ENCODE results near the gene MPND. TPM values are rescaled to one million over a fixed set of nuclear protein-coding genes. Genes with fewer than 3 reads are reported as not detected.

MPND gene
- total and polyA plus RNA-seq, 8 donors: 2.2 to 25.0 (median 21.2) TPM

DNA sequence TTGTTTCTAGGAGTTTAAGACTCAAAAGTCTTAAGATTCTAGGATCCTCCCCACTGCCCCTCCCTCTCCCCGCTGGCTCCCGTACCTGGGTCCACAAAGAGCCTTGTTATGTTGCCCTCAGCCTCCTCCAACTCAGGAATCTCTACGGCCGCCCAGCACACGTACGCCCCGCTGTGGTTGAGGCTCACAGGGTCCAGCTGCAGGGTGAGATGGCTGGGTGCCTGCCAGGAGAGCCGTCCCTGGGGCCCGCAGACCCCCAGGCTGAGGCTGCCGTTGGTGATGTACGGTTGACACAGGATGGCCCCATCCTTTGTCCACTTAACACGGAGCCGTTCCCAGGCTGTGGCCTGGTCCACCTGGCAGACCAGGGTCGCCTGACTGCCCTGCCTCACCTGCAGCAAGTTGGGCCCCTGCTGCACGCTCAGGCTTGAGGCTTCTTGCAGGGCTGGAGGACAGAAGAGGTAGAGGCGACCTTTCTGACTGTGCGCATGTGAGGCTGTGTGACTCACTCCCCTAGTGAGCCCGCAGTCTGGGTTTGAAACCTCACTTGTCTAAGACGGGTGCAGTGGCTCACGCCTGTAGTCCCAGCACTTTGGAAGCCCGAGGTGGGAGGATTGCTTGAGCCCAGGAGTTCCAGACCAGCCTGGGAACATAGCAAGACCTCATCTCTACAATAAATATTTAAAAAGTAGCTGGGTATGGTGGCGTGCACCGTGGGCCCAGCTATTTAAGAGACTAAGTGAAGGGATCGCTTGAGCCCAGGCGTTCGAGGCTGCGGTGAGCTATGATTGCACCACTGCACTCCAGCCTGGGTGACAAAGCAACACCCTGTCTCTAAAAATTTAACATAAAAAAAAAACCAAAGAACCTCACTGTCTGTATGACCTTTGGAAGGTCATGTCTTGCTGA, 45.2 kb upstream of the MPND start:
- no peaks in the 10 kb centered on the region for H3K9me3 ChIP-seq
- 73 to 78% (median 74%) methylated on average over 24 to 27 of the region's 27 CpGs for WGBS, 5 donors
- TF ChIP-seq EP300 (IDR thresholded peaks at IDR 0.05) (no peak), POLR2A (IDR thresholded peaks at IDR 0.05) (no peak), POLR2AphosphoS5 (IDR thresholded peaks at IDR 0.05) (no peak)
- TF ChIP-seq, protein P1, sequence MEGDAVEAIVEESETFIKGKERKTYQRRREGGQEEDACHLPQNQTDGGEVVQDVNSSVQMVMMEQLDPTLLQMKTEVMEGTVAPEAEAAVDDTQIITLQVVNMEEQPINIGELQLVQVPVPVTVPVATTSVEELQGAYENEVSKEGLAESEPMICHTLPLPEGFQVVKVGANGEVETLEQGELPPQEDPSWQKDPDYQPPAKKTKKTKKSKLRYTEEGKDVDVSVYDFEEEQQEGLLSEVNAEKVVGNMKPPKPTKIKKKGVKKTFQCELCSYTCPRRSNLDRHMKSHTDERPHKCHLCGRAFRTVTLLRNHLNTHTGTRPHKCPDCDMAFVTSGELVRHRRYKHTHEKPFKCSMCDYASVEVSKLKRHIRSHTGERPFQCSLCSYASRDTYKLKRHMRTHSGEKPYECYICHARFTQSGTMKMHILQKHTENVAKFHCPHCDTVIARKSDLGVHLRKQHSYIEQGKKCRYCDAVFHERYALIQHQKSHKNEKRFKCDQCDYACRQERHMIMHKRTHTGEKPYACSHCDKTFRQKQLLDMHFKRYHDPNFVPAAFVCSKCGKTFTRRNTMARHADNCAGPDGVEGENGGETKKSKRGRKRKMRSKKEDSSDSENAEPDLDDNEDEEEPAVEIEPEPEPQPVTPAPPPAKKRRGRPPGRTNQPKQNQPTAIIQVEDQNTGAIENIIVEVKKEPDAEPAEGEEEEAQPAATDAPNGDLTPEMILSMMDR (IDR thresholded peaks at IDR 0.05): no peak
- no peak overlapping the region for H3K27ac ChIP-seq
- H3K4me3 ChIP-seq: no peak overlapping the region
- H3K27me3 ChIP-seq: peaks cover 0 to 51% (median 4%) of the 10 kb centered on the region in 3 donors
- peaks cover 0 to 6% (median 0%) of the 10 kb centered on the region in 4 donors for H3K4me1 ChIP-seq
- intact Hi-C loops (cut with DNase I; ENCODE audit: low total_unique reads): no loop called here
- DNase-seq: no peak
- H3K36me3 ChIP-seq: no peaks in the 10 kb centered on the region

DNA sequence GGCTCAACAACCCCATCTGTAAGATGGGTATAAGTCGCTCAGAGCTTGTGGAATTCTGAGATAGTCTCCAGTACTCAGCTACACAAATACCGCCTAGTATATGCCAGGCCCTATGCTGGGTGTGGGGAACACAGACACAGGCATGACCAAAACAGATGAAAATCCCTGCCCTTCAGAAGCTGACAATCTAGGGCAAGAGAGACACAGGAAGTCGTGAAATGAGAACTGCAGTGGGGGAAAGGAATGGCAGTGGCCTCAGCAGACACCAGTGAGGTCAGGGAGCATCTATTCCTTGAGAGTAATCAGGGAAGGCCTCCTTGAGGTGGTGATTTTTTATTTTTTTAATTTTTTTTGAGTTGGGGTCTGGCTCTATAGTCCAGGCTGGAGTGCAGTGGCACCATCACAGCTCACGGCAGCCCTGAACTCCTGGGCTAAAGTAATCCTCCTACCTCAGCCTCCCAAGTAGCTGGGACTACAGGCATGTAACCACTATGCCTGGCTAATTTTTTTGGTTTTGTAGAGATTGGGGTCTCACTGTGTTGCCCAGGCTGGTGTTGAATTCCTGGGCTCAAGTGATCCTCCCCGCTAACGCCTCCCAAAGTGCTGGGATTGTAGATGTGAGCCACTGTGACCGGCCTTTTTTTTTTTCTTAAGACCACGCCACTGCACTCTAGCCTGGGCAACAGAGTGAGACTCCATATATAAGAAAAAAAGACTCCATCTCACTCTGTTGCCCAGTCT, 44.4 kb upstream of the MPND start:
- intact Hi-C loops (cut with DNase I; ENCODE audit: low total_unique reads): no loop called here
- 76 to 89% (median 86%) methylated on average over 7 to 8 of the region's 8 CpGs for WGBS, 5 donors
- peaks cover 0 to 6% (median under 1%) of the 10 kb centered on the region in 4 donors for H3K4me1 ChIP-seq

DNA sequence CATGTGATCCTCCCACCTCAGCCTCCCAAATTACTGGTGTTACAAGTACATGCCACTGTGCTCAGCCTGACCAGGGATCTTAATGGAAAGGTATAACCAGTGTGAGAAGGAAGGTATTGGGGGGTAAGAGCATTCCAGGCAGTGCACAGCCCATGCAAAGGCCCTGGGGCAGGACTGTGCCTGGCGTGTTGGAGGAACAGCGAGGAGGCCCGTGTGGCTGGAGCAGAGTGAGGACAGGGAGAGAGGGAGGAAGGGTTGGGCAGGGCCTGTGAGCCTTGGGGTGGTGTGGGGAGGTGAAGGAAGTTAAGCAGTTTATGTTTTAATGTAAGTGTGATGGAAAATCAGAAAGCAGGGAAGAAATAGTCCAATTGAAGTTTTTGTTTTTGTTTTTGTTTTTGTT, 42.8 kb upstream of the MPND start:
- 92 to 98% (median 95%) methylated on average over 3 of the region's 3 CpGs for whole genome bisulfite sequencing, 5 donors
- Histone ChIP-seq H3K4me3 (no peak overlapping the region), H3K9me3 (no peaks in the 10 kb centered on the region), H3K36me3 (no peaks in the 10 kb centered on the region), H3K27me3 (peaks cover 9 to 57% (median 22%) of the 10 kb centered on the region in 3 donors), H3K27ac (no peak overlapping the region), H3K4me1 (peaks cover 0 to 14% (median 9%) of the 10 kb centered on the region in 4 donors)
- intact Hi-C loops (cut with DNase I; ENCODE audit: low total_unique reads): no loop called here
- no peak for DNase-seq
- TF ChIP-seq POLR2AphosphoS5 (IDR thresholded peaks at IDR 0.05) (no peak), POLR2A (IDR thresholded peaks at IDR 0.05) (no peak)

More for the DNA sequence above, 44.4 kb upstream of the MPND start:
- H3K9me3 ChIP-seq: no peaks in the 10 kb centered on the region
- no peak for DNase-seq
- H3K27ac ChIP-seq: no peak overlapping the region
- H3K27me3 ChIP-seq: peaks cover 2 to 56% (median 6%) of the 10 kb centered on the region in 3 donors
- no peak overlapping the region for H3K4me3 ChIP-seq
- no peaks in the 10 kb centered on the region for H3K36me3 ChIP-seq
- TF ChIP-seq POLR2AphosphoS5 (IDR thresholded peaks at IDR 0.05) (no peak), POLR2A (IDR thresholded peaks at IDR 0.05) (no peak), EP300 (IDR thresholded peaks at IDR 0.05) (no peak)
- TF ChIP-seq, protein P1 (IDR thresholded peaks at IDR 0.05): no peak

DNA sequence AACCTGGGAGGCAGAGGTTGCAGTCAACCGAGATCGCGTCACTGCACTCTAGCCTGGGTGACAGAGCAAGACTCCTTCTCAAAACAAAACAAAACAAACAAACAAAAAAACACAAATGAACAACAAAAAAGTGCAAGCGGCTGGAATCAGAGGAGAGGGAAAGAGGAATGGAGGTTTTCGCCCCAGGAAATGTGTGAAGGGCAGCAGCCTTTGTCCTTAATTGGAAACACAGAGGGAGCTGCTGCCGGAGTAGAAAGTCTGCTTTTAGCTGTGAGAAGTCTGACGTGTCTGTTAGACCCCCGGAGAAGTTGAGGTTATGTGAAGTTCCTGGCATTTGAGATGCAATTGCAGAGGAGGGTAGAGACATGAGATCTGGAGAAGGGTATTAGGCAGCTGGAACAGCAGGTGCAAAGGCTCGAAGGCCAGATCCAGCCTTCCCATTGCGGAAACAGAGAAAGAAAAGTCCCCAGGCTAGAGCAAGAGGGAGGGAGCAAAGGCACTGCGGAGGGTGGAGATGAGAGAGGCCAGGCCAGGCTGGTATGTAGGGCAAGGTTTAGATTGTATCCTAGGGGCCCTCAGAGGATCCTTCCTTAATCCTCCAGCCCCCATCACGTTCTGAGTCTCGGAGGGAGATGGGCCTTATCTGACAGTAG, 41.6 kb upstream of the MPND start:
- H3K27me3 ChIP-seq: peaks cover 9 to 53% (median 18%) of the 10 kb centered on the region in 3 donors
- H3K4me1 ChIP-seq: peaks cover 0 to 10% (median 8%) of the 10 kb centered on the region in 4 donors
- no peak overlapping the region for H3K4me3 ChIP-seq
- WGBS, 5 donors: 47 to 55% (median 51%) methylated on average over 13 of the region's 13 CpGs
- DNase-seq: peak in 1 of 2 donors; percentile 44
- intact Hi-C loops (cut with DNase I; ENCODE audit: low total_unique reads): no loop called here
- no peak for TF ChIP-seq EP300 (IDR thresholded peaks at IDR 0.05)
- TF ChIP-seq POLR2AphosphoS5 (IDR thresholded peaks at IDR 0.05): no peak
- TF ChIP-seq, protein P1 (IDR thresholded peaks at IDR 0.05): no peak
- no peak for TF ChIP-seq POLR2A (IDR thresholded peaks at IDR 0.05)
- no peaks in the 10 kb centered on the region for H3K36me3 ChIP-seq
- no peaks in the 10 kb centered on the region for H3K9me3 ChIP-seq
- H3K27ac ChIP-seq: no peak overlapping the region

All from stomach (tissue), 9 donors.